Epithelial cell of proximal tubule (primary cell): ENCODE data around the gene ATOSB. TPM values are rescaled to one million over a fixed set of nuclear protein-coding genes. Genes with fewer than 3 reads are reported as not detected.

Experiments used
- DNase-seq: peaks from one replicate; pipeline ENCODE4 v3.0.0-alpha.2; 2011; ENCODE audit warnings: low read depth
- H3K4me3 ChIP-seq: 2 replicates; pipeline ENCODE4 v1.5.1; 2011; ENCODE audit warnings: low read depth, mild to moderate bottlenecking, low read length
- total RNA-seq: library from RNA; depleted of rRNA; stranded (reverse); fragments of >200 nt; gene quantifications from 2 replicates; pipeline ENCODE4 v1.2.3, GENCODE V29; 2015
- TF ChIP-seq, protein P1 (sequence below): conservative IDR thresholded peaks from 2 replicates; pipeline ENCODE4 v1.5.1; 2012; ENCODE audit warnings: low read depth, mild to moderate bottlenecking, low read length

ATOSB gene
- total RNA-seq, 1 donor from 2014 or later = 27.7 TPM

DNA sequence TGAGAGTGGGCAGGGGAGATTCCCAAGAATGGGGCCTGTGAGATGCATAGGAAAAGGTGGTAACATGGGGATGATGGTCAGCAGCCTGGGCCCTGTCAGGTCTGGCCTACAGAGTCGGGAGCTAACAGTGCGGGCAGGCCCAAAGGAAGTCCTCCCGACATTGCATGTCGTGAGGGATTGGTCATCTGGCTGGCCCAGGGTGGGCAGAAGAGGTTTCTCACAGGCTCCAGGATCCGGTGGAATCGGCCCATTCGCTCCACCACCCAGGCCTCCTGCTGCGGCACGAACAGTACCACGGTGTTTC lies 13.2 kb downstream of the ATOSB start:
- DNase-seq = no peak
- TF ChIP-seq, protein P1, sequence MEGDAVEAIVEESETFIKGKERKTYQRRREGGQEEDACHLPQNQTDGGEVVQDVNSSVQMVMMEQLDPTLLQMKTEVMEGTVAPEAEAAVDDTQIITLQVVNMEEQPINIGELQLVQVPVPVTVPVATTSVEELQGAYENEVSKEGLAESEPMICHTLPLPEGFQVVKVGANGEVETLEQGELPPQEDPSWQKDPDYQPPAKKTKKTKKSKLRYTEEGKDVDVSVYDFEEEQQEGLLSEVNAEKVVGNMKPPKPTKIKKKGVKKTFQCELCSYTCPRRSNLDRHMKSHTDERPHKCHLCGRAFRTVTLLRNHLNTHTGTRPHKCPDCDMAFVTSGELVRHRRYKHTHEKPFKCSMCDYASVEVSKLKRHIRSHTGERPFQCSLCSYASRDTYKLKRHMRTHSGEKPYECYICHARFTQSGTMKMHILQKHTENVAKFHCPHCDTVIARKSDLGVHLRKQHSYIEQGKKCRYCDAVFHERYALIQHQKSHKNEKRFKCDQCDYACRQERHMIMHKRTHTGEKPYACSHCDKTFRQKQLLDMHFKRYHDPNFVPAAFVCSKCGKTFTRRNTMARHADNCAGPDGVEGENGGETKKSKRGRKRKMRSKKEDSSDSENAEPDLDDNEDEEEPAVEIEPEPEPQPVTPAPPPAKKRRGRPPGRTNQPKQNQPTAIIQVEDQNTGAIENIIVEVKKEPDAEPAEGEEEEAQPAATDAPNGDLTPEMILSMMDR = no peak
- peak overlapping the region; percentile 97 for H3K4me3 ChIP-seq

DNA sequence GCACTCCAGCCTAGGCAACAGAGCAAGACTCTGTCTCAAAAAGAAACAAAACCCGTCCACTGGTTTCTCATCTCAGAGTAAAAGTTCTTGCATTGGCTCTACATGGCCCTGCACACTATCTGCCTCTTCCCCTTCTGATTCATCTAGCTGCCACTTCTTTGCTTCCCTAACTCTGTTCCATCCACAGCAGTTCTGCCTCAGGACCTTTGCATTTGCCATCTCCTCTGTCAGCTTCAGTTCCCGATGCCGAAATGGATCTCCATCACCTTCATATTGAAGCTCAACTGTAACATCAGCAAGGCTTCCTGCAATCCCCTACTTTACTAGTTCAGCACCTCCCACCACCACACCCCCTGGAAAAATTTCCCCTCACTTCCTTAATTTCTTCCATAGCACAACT lies 18.1 kb downstream of the ATOSB start:
- DNase-seq = no peak
- H3K4me3 ChIP-seq = no peak overlapping the region
- TF ChIP-seq, protein P1 = no peak

DNA sequence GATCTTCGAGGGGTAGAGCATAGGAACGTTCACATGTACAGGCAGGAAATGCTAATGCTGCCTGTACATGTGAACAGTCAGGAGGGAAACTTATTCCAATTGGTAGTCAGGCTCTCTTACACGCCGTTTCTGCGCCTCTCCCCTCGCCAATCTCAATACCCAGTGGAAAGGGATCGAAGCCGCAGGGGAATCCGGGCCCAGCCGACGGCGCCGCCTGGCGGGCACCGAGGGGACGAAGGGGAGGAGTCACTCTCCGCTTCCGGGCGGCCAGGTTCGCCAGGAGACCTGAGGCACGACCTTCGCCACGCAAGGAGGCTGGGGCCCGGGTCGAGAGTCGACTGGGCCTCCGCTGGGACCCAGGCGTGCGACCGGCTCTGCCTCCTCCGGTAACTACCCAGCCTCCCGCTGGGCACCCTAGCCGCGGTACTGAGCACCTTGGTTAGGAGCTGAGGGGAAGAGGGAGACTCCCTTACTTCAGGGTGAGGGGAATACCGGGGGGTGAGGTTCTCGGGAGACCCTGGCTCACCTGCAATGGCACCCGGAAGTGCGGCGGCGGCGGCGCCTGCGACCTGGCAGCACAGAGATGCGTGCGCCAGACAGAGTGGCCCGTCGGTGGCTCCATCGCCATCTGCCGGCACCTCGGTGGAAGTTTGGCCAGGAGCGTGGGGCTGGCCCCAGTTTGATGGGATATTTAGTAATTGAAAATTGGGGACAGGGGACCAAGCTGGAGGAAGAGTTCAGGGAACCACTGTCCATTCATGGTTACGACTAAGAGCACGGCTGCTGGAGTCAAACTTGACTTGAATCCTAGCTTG lies 19.4 kb downstream of the ATOSB start, which contains the start of gene PIGO:
Gene PIGO (minus strand): TSS at position 557 of the 815 bp plus-strand sequence. CDS start 1,026 bp downstream, outside the sequence.
- DNase-seq = no peak
- H3K4me3 ChIP-seq = peak within 1 kb of the TSS; percentile 78
- TF ChIP-seq, protein P1 = peak; percentile 72

DNA sequence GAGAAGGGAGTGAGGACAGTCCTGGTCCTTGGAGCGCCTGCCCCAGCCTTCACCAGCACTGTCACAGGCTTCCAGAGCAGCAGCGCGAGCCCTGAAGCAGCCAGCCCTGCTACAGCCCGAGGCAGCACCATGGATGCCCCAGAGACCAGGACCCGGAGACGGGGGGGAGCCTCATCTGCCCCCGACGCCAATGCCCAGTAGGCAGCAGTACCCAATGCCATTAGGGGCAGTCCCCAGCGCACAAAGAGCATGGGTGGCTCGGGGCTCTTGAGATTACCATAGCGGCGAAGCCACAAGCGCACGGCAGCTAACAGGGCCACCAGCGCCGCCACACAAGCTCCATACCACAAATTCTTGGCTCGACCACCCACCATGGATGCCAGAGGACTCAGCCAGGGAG lies 24.1 kb downstream of the ATOSB start:
- TF ChIP-seq, protein P1 = no peak
- no peak for DNase-seq
- no peak overlapping the region for H3K4me3 ChIP-seq

DNA sequence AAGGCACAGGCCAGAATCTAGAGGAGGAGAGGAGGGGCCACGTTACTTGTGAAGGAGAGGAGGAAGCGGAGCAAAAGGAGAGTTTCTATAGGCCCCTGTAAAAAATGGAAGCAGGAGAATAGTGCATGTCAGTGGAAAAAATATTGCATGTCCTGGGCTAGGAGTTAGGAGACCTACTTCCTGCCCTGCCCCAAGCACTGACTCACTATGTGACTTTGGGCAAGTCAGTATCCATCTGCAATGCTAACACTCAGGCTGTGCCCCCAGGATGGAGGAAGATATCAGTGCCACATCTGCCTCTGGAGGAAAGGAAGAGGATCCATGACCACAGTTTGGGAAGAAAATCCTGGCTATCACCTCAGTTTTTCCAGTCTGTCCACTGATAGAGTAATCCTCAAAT lies 26.2 kb downstream of the ATOSB start:
- TF ChIP-seq, protein P1 = no peak

DNA sequence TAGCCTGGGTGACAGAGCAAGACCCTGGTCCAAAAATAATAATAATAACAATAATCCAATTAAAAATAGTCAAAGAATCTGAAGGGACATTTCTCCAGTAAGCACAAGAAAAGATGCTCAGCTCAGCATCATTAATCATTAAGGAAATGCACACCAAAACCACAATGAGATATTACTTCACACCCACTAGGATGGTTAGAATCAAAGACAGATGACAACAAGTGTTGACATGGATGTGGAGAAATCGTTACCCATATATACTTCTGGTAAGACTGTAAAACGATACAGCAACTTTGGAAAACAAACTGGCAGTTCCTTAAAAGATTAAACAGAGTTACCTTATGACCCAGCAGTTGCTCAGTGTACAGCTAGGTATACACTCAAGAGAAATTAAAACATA lies 30.6 kb downstream of the ATOSB start:
- no peak overlapping the region for H3K4me3 ChIP-seq
- TF ChIP-seq, protein P1 = no peak
- DNase-seq = no peak

More for the DNA sequence above, 26.2 kb downstream of the ATOSB start:
- no peak overlapping the region for H3K4me3 ChIP-seq
- DNase-seq = no peak
